HG03097 (cell line): ENCODE measurements around the gene OOSP2.
"Not testable (repeated sequence)": the region's sequence is repeated elsewhere in the genome, so short reads cannot be mapped to it uniquely, and the experiment has no call there.

Experiments
- ATAC-seq: cut with Tn5 transposase; IDR thresholded peaks from one replicate; pipeline ENCODE4 v1.9.1; 2021; ENCODE audit not compliant: unreplicated experiment, low FRiP score

Gene OOSP2, protein sequence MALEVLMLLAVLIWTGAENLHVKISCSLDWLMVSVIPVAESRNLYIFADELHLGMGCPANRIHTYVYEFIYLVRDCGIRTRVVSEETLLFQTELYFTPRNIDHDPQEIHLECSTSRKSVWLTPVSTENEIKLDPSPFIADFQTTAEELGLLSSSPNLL

GRCh38 chr11:60040109-60040508, at the start of gene OOSP2:
TSS of gene OOSP2 (plus strand) at chr11:60040409. CDS start at chr11:60040460, 51 bp downstream.
- no peak for ATAC-seq

DNA sequence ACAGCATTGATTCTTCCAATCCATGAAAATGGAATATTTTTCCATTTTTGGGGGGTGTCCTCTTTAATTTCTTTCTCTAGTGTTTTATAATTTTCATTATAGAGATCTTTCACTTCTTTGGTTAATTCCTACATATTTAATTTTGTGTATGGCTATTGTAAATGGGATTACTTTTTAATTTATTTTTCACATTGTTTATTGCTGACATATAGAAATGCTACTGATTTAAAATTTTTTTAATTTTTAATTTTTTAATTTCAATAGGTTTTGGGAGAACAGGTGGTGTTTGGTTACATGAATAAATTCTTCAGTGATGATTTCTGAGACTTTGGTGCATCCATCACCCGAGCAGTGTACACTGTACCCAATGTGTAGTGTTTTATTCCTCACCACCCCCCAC, 49.8 kb upstream of the OOSP2 start:
- no peak for ATAC-seq

- ATAC-seq = no peak
Measured at GRCh38 chr11:59992425-59992824, 47.8 kb upstream of the OOSP2 start.

DNA sequence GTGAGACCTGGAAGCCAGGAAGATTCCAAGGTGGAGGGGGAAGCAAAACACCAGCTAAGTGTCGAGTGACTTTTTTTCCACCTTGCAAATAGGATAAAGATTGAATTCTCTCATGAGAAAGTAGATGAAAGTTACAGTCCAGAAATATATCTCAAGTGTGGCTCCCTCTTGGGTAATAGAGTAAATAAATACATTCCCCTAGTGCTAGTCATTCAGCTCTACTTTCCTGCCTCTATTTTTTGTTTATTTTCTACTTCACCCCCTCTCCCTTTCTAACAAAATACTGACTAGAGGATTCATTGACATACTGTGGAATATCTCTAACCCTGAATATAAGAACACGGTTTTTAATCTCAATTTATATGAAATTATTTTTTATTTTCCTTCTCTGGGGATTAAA, 42.4 kb upstream of the OOSP2 start:
- ATAC-seq = no peak

DNA sequence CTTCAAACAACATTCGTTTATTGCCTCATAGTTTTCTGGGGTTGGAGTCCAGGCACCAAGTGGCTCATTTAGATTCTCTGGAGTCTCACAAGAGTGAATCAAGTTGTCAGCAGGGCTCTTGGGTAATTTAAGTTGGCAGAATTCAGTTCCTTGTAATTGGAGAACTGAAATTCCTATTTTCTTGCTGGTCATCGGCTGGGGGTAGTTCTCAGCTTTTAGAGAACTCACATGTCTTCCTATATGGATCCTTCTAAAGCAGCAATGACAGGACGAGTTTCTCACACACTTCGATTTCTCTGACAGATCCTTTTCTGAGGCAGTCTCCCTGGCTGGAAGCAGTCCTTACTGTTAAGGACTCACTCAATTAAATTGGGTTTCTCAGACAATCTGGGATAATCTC, 40.5 kb upstream of the OOSP2 start:
- no peak for ATAC-seq

DNA sequence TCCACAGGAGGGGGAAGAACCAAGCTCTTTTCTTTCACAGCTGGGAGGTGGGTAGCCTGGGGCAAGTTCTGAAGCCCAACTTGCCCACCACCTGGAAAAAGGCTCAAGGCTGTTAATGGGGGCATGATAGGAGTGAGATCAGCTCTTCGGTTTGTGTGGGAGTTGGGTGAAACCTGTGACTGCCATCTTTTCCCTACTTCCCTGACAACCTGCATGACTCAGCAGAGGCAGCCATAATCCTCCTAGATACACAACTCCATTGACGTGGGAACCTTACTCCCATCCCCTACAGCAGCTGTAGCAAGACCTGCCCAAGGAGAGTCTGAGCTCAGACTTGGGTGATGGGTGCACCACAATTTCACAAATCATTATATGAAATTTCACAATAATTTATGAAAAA, 36.5 kb upstream of the OOSP2 start:
- no peak for ATAC-seq

DNA sequence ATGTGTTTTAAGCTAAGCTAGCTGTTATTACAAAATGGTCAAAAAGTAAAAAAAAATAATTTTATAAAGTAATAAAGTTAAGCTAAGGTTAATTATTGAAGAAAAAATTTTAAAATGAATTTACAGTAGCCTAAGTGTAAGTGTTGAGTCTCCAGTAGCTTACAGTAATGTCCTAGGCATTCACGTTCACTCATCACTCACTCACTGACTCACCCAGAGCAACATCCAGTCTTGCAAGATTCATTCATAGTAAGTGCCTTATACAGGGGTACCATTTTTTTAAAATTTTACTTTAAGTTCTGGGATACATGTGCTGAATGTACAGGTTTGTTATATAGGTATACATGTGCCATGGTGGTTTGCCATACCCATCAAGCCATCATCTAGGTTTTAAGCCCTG, 34.8 kb upstream of the OOSP2 start:
- no peak for ATAC-seq

DNA sequence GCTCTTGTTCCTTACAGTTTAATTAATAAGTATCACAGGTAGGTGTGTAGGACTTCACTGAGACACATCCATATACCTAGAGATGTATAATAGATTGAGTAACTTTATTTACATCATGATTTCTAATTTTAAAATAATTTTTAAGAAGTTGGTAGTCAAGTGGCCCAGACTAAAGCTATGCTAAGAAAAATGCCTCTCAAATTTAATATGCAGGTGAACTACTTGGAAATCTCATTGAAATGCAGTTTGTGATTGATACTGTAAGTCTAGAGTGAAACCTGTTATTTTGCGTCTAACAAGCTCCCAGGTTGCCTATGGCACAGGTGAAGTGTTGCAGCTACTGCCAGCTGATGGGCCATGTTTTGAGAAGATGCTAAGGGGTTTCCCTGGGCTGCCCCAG, 23.3 kb upstream of the OOSP2 start, which contains the start of gene OOSP4B:
OOSP4B (plus strand) TSS at position 301 of the 400 bp plus-strand sequence.
- ATAC-seq = no peak

GRCh38 chr11:60018058-60018457, 22.2 kb upstream of the OOSP2 start:
- no peak for ATAC-seq

DNA sequence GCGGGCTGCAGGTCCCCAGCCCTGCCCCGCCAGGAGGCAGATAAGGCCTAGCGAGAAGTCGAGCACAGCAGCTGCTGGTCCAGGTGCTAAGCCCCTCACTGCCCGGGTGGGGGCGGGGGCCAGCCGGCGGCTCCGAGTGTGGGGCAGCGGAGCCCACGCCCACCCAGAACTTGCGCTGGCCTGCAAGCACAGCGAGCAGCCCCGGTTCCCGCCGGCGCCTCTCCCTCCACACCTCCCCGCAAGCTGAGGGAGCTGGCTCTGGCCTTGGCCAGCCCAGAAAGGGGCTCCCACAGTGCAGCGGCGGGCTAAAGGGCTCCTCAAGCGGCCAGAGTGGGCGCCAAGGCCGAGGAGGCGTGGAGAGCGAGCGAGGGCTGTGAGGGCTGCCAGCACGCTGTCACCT, 19.8 kb upstream of the OOSP2 start:
- not testable (repeated sequence) for ATAC-seq

DNA sequence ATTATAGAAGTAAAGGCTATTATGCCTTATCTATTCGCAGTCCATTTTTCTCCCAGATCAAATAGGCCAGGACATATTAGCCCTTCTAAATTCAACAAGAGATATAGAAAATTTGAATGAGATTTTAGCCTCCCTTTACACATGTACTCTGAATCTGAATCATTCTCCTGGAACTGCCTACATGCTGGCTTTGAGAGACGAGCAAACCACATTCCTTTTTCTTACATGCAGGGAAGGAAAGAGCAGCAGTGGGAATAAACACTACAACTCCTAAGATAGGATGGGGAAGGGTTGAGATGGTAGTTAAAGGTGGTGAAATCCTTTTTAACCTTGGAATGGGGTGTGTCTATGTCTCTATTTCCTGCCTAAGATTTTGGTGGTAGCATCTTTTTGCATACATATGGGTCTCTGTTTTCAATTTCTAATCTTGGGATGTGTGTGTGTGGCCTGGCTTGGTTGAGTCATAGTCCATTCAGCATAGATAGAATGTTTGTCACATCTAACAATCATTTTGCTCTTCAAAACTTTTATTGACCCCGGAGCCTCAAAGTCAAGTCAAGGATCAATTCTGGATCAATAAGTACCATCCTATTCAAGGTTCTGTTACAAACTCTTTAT, 11.1 kb upstream of the OOSP2 start:
- no peak for ATAC-seq

- ATAC-seq = not testable (repeated sequence)
Measured at GRCh38 chr11:60050422-60050821, 10.2 kb downstream of the OOSP2 start.

DNA sequence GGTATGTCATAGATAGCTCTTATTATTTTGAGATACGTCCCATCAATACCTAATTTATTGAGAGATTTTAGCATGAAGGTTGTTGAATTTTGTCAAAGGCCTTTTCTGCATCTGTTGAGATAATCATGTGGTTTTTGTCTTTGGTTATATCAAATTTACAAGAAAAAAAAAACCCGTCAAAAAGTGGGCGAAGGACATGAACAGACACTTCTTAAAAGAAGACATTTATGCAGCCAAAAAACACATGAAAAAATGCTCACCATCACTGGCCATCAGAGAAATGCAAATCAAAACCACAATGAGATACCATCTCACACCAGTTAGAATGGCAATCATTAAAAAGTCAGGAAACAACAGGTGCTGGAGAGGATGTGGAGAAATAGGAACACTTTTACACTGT, 10.6 kb downstream of the OOSP2 start:
- ATAC-seq = not testable (repeated sequence)

GRCh38 chr11:60056349-60056969, 16.2 kb downstream of the OOSP2 start, which contains the start of gene MS4A3:
TSS of gene MS4A3 (plus strand) at chr11:60056665. CDS start at chr11:60061161, 4,496 bp downstream.
- ATAC-seq = no peak

DNA sequence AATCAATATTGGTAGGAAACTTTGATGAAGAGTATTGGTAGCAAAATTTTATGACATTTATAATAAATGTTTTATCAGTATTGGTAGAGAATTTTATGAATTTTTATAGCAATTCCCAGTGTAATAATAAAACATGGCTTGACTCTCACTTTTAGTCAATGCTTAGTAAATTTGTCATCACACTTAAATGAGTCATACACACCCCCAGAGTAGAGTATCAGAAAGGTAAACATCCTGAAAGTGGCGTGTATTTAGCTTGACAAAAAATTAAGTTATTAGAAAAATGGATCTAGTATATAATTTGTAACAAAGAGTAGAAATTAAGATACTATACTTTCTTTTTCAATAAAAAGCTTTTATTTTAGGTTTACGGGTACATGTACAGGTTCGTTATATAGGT, 18.8 kb downstream of the OOSP2 start:
- no peak for ATAC-seq

GRCh38 chr11:60059521-60060240, 19.5 kb downstream of the OOSP2 start:
- ATAC-seq = no peak

DNA sequence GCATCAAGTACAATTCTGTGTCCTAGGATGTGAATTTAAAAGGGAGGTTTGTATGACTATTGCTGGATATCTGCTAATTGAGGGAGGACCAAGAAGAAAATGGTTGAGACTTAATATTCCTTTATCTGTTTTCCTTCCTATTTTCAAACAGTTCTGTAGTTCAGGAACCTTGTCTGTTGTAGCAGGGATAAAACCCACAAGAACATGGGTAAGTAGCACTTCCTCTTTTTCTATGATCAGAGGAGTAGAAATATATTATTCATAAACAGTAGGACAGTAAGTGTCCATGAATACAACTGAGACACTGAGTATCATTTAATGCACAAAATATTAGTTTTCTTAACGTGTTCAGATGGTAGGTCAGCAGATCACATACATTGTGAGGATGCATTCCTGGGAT, 23.9 kb downstream of the OOSP2 start:
- no peak for ATAC-seq

DNA sequence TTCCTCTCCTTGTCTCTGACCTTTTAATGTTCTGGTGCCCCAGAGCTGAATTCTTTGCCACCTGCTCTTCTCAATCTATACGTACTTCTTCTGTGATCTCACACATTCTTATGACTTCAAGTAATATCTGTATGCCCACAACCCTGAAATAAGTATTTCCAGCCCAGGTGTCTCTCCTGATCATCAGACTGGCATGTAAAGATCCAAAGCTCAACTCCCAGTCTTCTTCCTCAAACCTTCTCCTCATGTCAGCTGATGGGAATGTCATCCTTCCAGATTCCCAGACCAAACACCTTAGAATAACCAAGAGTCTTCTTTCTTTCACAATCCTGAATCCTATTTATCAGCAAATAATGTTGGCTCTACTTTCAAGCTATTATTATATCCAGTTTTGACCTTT, 25.6 kb downstream of the OOSP2 start:
- ATAC-seq = no peak

DNA sequence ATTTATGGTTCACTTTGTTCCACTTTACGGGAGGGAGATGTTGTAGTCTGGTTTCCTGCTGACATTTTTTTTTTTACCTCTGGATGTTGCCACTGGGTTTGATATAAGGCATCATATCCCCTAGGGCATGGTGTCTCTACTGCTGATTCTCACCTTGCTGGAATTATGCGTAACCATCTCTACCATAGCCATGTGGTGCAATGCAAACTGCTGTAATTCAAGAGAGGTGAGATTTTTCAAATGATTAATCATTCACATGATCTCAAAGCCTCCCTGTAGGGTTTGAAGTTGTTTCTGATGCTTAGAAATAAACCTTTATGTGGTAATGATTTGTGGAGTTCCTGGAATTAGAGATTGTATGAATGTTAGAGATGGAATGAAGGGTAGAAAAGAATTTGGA, 29.2 kb downstream of the OOSP2 start:
- no peak for ATAC-seq

- not testable (repeated sequence) for ATAC-seq
Measured at GRCh38 chr11:60071644-60072043, 31.4 kb downstream of the OOSP2 start.

DNA sequence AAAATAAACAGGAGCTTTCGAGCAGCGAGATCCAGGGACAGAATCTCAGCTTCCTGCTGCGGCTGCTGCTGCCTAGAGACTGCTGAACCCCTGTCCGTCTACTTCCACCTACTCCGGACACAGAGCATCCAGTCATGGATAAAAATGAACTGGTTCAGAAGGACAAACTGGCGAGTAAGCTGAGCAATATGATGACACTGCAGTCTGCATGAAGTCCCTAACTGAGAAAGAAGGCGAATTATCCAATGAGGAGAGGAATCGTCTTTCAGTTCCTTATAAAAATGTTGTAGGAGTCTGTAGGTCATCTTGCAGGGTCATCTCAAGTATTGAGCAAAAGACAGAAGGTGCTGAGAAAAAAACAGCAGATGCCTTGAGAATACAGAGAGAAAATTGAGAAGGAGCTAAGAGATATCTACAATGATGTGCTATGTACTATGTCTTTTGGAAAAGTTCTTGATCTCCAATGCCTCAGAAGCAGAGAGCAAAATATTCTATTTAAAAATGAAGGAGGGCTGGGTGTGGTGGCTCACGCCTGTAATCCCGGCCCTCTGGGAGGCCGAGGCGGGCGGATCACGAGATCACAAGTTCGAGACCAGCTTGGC, 37.1 kb downstream of the OOSP2 start:
- no peak for ATAC-seq
